GM21529 (cell line): ENCODE results near the gene LRRC74A.

Experiments used
- ATAC-seq: cut with Tn5 transposase; IDR thresholded peaks from one replicate; pipeline ENCODE4 v1.9.1; 2021; ENCODE audit not compliant: unreplicated experiment

Gene LRRC74A

DNA sequence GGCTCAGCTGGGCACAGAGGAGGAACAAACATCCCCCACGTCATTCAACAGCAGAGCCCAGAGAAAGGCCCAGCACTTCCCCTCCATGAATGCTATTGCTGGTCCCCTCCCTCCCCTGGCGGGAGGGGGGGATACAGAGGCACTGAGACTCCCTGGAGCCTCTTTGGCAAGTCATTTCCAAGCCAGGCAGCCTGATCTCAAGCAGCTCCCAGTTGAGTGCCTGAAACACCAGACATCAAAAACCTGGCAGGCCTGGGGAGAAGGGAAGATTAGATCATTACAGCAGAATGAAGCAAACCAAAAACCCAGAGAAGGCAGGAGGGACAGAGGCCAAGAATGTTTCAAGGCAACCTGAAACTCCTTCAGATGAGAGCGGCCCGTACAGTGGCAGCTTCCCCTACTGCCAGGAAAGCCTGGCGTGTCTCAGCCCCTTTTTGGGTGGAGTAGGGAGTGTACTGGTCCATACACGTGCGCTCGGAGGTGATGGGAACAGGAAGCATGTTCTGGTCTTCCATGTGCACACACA is 92.1 kb downstream of the LRRC74A start:
- no peak for ATAC-seq

DNA sequence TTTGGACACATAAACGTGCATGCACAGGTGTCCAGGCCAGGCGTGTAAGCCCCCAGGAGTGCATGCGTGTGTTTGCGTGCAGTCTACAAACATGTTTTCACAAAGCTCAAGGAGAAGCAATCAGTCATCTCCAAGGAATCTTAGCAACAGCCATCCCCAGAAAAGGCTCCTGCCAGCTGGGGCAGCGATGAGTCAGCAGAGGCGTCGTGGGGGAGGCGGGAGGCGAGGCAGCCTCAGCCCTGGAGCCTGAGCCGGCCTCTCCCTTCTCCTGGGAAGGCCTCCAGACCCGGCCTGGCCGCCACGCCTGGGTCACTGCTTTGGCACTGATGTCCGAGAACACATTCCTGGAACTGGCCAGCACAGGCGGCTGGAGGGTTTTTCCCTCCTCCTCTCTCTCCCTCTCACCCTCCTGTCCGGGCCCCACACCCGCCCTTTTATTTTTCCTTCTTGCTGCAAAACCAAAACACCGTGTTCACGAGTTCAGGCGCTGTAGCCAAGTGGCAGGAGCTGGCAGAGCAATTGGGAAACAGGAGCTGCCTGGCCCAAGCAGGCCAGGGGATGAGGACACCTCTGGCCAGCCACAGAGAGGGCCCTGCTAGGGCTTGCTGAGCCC is 92.7 kb downstream of the LRRC74A start:
- ATAC-seq, result no peak
